DOHH2 (cell line): ENCODE measurements around the gene TIMM44.

Experiments used
- H3F3A ChIP-seq: fragments of 200-600 bp; sonication (generic), shearing (Covaris generic); 2 replicates; pipeline ENCODE4 v1.6.0; 2016; ENCODE audit warnings: antibody characterized with exemption, mild to moderate bottlenecking; ENCODE audit not compliant: control insufficient read depth, insufficient read depth
- H3K27ac ChIP-seq: fragments of 200-600 bp; sonication (generic); 2 replicates; pipeline ENCODE4 v1.5.1; 2014; ENCODE audit warnings: low read depth, mild to moderate bottlenecking, low read length, moderate library complexity
- H3K27me3 ChIP-seq: fragments of 200-600 bp; sonication (generic); 2 replicates; pipeline ENCODE4 v1.6.1; 2014; ENCODE audit warnings: mild to moderate bottlenecking, low read length, mixed read lengths; ENCODE audit not compliant: control insufficient read depth
- H3K36me3 ChIP-seq: fragments of 200-600 bp; sonication (generic); 2 replicates; pipeline ENCODE4 v1.6.1; 2014; ENCODE audit warnings: mild to moderate bottlenecking, low read length, moderate library complexity, mixed read lengths; ENCODE audit not compliant: control insufficient read depth
- H3K4me1 ChIP-seq: fragments of 200-600 bp; sonication (generic); 2 replicates; pipeline ENCODE4 v1.6.1; 2014; ENCODE audit warnings: mild to moderate bottlenecking, low read length, mixed read lengths; ENCODE audit not compliant: control insufficient read depth
- H3K4me2 ChIP-seq: fragments of 200-600 bp; sonication (generic); 2 replicates; pipeline ENCODE4 v1.6.0; 2014; ENCODE audit warnings: mild to moderate bottlenecking, low read length, moderate library complexity
- H3K4me3 ChIP-seq: fragments of 200-600 bp; sonication (generic); 2 replicates; pipeline ENCODE4 v1.5.1; 2014; ENCODE audit warnings: mild to moderate bottlenecking, low read length, mixed read lengths
- H3K79me2 ChIP-seq: fragments of 200-600 bp; sonication (generic); 2 replicates; pipeline ENCODE4 v1.6.1; 2014; ENCODE audit warnings: mild to moderate bottlenecking, low read length, mixed read lengths; ENCODE audit not compliant: control insufficient read depth
- H3K9me2 ChIP-seq: fragments of 200-600 bp; sonication (generic); replicated peaks from 2 replicates; pipeline ENCODE4 v1.6.1; 2014; ENCODE audit warnings: mild to moderate bottlenecking, low read length, mixed read lengths; ENCODE audit not compliant: control insufficient read depth
- H3K9me3 ChIP-seq: fragments of 200-600 bp; sonication (generic); 2 replicates; pipeline ENCODE4 v1.6.1; 2014; ENCODE audit warnings: antibody characterized with exemption, low read length, mixed read lengths; ENCODE audit not compliant: control insufficient read depth, insufficient read depth
- H4K20me1 ChIP-seq: fragments of 200-600 bp; sonication (generic); 2 replicates; pipeline ENCODE4 v1.6.0; 2014; ENCODE audit warnings: low read depth, mild to moderate bottlenecking, antibody characterized with exemption, low read length, moderate library complexity; ENCODE audit not compliant: control insufficient read depth, insufficient read depth
- EZH2phosphoT487 ChIP-seq: fragments of 200-600 bp; sonication (generic); IDR thresholded peaks from 2 replicates; pipeline ENCODE4 v1.6.1; 2017; ENCODE audit warnings: borderline replicate concordance, mild to moderate bottlenecking, antibody characterized with exemption, low read length, moderate library complexity, mixed read lengths
- TF ChIP-seq, protein P1 (sequence below): fragments of 200-600 bp; sonication (generic); IDR thresholded peaks from one replicate; pipeline ENCODE4 v1.5.1; 2014; ENCODE audit warnings: antibody characterized with exemption, mild to moderate bottlenecking, low read depth, low read length; ENCODE audit not compliant: poor library complexity, severe bottlenecking

TIMM44 gene

DNA sequence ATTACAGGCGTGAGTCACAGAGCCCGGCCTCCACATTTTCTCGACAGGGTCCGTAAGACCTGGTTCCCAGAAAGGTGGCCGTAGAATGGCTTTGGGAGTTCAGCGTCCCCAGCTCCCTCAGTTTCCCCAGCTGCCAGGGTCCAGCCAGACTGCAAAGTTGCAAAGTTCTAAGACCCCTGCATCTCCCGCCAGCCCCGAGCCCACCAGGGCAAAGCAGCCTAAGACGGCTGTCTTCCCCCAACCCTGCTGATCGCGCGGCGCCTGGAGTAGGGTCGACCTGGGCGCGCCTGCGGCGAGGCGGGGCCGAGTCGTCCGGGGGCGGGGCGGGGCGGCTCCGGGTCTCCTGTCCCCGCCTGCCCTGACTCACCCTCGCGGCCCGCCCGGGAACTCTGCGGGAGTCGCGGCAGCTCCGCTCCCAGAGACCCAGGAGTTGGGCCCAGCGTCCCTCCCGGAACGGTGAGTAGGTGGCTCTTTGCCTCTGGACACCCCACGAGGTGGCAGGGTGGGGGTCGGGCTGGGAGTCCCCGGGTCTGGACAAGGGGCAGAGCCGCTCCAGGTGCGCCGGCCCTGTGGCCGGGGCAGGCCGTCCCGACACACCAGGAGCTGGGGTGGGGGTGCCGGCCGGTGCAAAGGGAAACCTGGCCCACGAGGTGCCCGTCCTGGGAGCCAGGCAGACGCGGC lies 55.2 kb downstream of the TIMM44 start, which contains the start of gene LRRC8E:
Gene LRRC8E (plus strand): TSS at position 366 of the 681 bp plus-strand sequence. CDS start 7,094 bp downstream, outside the sequence.
- Histone ChIP-seq H4K20me1 (no peaks in the 10 kb centered on the region), H3K79me2 (no peaks in the 10 kb centered on the region), H3K9me2 (no peaks in the 10 kb centered on the region), H3F3A (no peaks in the 10 kb centered on the region), H3K36me3 (no peaks in the 10 kb centered on the region), H3K4me2 (no peak within 1 kb of the TSS), H3K4me3 (no peak within 1 kb of the TSS), H3K27me3 (peaks cover 13% of the 10 kb centered on the region), H3K9me3 (no peaks in the 10 kb centered on the region), H3K27ac (no peak within 1 kb of the TSS), H3K4me1 (no peaks in the 10 kb centered on the region)
- TF ChIP-seq EZH2phosphoT487, result no peak
- TF ChIP-seq, protein P1, sequence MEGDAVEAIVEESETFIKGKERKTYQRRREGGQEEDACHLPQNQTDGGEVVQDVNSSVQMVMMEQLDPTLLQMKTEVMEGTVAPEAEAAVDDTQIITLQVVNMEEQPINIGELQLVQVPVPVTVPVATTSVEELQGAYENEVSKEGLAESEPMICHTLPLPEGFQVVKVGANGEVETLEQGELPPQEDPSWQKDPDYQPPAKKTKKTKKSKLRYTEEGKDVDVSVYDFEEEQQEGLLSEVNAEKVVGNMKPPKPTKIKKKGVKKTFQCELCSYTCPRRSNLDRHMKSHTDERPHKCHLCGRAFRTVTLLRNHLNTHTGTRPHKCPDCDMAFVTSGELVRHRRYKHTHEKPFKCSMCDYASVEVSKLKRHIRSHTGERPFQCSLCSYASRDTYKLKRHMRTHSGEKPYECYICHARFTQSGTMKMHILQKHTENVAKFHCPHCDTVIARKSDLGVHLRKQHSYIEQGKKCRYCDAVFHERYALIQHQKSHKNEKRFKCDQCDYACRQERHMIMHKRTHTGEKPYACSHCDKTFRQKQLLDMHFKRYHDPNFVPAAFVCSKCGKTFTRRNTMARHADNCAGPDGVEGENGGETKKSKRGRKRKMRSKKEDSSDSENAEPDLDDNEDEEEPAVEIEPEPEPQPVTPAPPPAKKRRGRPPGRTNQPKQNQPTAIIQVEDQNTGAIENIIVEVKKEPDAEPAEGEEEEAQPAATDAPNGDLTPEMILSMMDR, result no peak

DNA sequence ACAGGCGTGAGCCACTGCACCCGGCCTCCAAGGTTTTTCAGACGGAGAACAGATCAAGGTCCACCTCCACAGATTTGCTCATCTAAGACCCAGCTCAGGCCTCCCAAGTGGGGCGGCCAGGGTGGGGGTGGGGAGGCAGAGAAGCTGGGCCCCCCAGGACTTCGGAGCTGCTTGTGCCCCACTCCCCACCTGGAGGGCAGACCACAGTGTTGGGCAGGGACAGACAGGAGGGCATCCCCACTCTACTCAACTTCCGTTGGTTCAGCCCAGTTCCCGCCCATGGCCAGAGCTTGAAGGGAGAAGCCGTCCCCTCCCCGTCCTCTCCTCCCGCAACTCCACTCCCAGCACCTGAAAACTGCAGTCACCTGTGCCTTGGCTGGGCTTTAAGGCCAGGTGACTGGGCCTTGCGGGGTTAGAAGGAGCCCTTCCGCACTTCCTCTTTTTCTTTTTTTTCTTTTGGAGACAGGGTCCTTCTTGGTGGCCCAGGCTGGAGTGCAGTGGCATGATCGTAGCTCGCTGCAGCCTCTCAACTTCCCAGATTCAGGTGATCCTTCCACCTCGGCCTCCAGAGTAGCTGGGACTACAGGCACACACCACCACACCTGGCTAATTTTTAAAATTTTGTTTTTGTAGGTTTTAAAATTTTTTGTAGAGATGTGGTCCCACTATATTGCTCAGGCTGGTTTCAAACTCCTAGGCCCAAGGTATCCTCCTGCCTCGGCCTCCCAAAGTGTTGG lies 55.9 kb downstream of the TIMM44 start:
- Histone ChIP-seq H3K9me3 (no peaks in the 10 kb centered on the region), H3K4me3 (no peak overlapping the region), H3K79me2 (no peaks in the 10 kb centered on the region), H3K27me3 (peaks cover 13% of the 10 kb centered on the region), H3K4me1 (no peaks in the 10 kb centered on the region), H3K9me2 (no peaks in the 10 kb centered on the region), H4K20me1 (no peaks in the 10 kb centered on the region), H3K36me3 (no peaks in the 10 kb centered on the region), H3K4me2 (no peak overlapping the region), H3F3A (no peaks in the 10 kb centered on the region), H3K27ac (no peak overlapping the region)
- TF ChIP-seq EZH2phosphoT487, result no peak
- TF ChIP-seq, protein P1, result no peak

GRCh38 chr19:7885818-7886217 lies 57.6 kb downstream of the TIMM44 start:
- no peak for TF ChIP-seq EZH2phosphoT487
- TF ChIP-seq, protein P1, result no peak
- no peaks in the 10 kb centered on the region for H3K4me1 ChIP-seq
- no peak overlapping the region for H3K4me3 ChIP-seq
- no peaks in the 10 kb centered on the region for H3F3A ChIP-seq
- peaks cover 13% of the 10 kb centered on the region for H3K27me3 ChIP-seq
- no peaks in the 10 kb centered on the region for H4K20me1 ChIP-seq
- H3K27ac ChIP-seq, result no peak overlapping the region
- H3K9me3 ChIP-seq, result no peaks in the 10 kb centered on the region
- H3K79me2 ChIP-seq, result no peaks in the 10 kb centered on the region
- no peaks in the 10 kb centered on the region for H3K36me3 ChIP-seq
- H3K9me2 ChIP-seq, result no peaks in the 10 kb centered on the region
- no peak overlapping the region for H3K4me2 ChIP-seq
